NCI-H748 (cell line): ENCODE data around the gene NAT9.

Experiments
- DNase-seq: peaks from one replicate; lab custom pipeline; 2025; ENCODE audit not compliant: unreplicated experiment; lab: John Stamatoyannopoulos, UW

Gene NAT9

GRCh38 chr17:74746922-74747321 is 29.2 kb downstream of the NAT9 start:
- no peak for DNase-seq

GRCh38 chr17:74746376-74746775 is 29.8 kb downstream of the NAT9 start:
- no peak for DNase-seq

GRCh38 chr17:74745548-74746177 is 30.5 kb downstream of the NAT9 start:
- DNase-seq, result no peak

GRCh38 chr17:74744714-74745547 is 31.2 kb downstream of the NAT9 start:
- peak; percentile 53 for DNase-seq

DNA sequence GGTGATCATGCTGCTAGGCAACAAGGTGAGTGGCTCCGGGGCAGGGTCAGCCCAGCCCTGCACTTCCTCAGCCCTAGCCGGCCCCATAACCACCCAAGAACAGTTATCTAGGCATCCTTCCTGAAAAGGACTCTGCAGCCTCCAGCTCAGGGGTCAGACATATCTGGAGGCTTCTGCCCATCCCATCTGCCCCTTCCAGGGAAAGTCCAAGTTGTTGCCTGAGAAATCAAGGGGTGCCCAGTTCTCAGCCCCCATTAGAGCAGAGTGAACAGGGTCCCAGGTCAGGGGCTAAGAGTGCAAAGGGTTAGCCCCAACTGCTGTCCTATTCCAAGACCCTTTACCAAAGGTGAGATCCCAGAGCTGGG is 31.8 kb downstream of the NAT9 start:
- no peak for DNase-seq

GRCh38 chr17:74743755-74744154 is 32.4 kb downstream of the NAT9 start:
- DNase-seq, result no peak

GRCh38 chr17:74742978-74743545 is 33.1 kb downstream of the NAT9 start:
- DNase-seq, result no peak

- peak; percentile 13 for DNase-seq
Measured at GRCh38 chr17:74742153-74742515, 34.0 kb downstream of the NAT9 start.

GRCh38 chr17:74740641-74741387 is 35.3 kb downstream of the NAT9 start:
- DNase-seq, result no peak

- DNase-seq, result no peak
Measured at GRCh38 chr17:74740173-74740572, 36.0 kb downstream of the NAT9 start.

DNA sequence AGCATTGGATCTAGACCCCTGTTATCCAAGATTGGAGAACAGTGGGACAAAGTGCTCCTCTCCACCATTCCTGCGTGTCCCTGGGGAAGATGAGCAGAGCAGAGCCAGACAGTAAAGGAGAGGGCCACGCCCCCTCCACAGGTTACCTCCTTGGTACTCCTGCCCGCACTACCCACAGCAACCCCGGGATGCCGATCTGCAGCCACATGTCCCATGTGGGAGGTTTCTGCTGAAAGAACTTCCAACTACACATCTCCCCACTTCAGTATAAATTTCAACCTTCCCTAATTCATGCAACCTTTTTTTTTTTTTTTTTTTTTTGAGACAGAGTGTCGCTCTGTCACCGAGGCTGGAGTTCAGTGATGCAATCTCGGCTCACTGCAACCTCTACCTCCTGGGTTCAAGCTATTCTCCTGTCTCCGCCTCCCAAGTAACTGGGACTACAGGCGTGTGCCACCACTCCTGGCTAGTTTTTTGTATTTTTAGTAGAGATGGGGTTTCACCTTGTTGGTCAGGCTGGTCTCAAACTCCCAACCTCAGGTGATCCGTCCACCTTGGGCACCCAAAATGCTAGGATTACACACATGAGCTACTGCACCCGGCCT is 36.8 kb downstream of the NAT9 start:
- DNase-seq, result no peak

GRCh38 chr17:74738051-74738996 is 37.8 kb downstream of the NAT9 start:
- DNase-seq, result peak; percentile 52

DNA sequence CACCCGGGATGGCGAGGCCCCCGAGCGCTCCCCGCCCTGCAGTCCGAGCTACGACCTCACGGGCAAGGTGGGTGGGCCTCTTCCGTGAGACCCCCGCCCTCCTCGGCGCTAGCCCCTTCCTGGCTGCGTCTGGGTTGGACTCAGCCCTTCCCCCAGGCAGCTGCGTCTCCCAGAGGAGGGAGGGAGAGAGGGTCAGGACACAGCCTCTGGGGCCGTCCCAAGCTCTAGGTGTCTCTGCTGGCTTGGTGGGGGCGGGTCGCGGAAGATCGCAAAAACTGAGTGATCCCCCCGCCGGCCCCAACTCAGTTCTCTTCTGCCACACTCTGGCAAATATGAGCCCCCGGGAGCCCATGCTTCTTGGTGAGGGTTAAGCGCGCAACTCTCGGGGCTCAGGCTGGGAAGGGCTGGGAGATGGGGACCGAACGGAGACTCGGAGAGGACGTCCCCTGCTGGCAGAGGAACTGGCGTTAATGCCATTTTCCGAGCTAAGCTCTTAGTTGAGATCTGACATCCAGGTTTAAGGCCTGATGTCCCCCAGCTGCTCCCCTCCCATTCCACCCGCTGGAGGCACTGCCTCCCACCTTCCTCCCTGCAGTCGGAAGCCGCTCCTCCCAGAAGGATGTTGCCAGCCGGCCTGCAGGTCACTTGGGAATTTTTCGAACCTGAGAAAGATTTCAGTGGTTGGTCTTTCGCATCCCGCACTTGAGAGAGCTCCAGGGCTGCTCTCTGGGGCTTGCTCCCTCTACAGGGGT is 38.7 kb downstream of the NAT9 start:
- peak; percentile 10 for DNase-seq

DNA sequence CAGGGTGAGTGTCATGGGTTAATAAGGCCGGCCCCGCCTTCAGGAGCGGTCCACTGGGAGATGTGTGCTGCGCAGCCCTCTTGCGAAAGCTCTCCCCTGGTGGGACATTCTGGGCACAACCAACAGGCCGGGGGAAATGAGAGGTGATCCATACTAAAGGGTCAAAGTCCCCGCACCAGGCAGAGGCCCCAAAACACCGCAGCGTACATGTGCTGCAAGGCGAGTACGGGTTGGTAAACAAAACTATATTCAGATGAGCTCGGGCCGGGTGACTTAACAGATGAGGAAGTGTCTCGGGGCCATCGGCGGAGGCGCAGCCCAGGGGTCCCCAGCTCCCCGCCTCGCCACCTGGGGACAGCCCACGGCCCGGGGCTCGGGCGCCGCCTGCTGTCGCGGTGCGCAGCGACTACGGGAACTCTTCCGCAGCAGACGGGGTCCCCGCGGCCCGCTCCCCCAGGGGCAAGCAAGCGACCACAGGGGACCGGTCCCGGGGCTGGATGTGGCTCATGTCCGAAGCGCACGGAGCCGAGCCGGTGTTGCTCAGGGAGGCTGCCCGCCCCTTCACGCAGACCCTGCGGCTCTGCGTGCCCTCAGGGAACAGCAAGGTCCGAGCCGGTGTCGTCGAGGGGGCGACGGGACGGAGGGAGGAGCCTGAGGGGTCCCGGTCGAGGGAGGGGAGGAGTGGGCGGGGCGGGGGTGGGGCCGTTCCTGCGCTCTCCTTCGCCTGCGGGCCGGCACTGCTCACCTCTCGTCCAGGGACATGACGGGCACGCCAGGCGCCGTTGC is 39.4 kb downstream of the NAT9 start, which contains the start of gene RAB37:
Gene RAB37 (plus strand): TSS at position 744 of the 786 bp plus-strand sequence. CDS start 17 bp downstream, at position 761.
- DNase-seq, result no peak

DNA sequence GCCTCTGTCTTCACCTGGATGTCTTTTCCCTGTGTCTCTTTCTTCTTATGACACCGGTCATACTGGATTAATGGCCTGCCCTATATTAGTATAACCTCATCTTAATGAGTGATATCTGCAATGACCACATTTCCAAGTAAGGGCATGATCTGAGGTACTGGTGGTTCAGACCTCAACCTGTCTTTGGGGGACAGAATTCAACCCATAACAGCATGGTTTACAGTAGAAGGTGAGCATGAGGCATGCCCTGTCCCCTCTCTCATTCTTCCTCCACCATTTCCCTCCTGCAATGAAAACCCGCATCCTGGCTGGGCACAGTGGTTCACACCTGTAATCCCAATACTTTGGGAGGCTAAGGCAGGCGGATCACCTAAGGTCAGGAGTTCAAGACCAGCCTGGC is 41.9 kb downstream of the NAT9 start:
- no peak for DNase-seq

GRCh38 chr17:74733365-74734122 is 42.6 kb downstream of the NAT9 start:
- no peak for DNase-seq

DNA sequence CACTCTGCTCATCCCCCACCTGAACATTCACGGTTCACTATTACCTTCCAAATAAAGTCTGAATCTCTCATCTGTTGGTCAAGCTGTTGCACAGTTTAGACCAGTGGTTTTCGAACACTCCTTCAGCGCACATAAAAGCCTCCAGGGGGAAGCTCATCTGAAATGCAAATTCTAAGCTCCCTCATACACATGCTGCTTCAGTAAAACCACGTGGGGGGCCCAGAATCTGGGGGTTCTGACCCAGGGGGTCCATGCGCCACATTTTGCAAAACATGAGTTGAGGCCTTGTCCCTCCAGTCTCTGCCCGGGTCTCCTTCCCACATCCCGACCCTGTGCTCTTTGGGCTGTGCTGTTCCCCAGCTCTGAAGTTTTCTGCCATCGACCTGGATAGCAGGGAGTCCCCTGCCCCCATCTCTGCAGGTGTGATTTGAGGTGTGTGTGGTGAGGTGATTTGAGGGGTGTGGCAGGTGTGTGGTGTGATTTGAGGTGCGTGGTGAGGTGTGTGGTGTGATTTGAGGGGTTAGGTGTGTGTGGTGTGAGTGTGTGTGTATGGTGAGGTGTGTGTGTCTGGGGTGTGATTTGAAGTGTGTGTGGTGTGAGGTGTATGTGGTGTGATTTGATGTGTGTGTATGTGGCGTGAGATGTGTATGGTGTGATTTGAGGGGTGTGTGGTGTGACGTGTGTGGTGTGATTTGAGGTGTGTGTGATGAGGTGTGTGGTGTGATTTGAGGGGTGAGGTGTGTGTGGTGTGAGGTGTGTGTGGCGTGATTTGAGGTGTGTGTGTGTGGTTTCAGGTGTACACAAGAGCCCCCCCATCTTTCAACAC is 43.9 kb downstream of the NAT9 start:
- DNase-seq, result no peak
